ENCODE results near the gene CFB.
A peak's percentile ranks its signal among the peaks of the same experiment; 100 is the strongest.
"Not testable (repeated sequence)": the region's sequence is repeated elsewhere in the genome, so short reads cannot be mapped to it uniquely, and the experiment has no call there.

CFB gene

GRCh38 chr6:31945507-31946369, at the start of gene CFB:
CFB (plus strand) TSS chr6:31946095; CDS start chr6:31946222, 127 bp downstream.
- H3K4me3 ChIP-seq (ENCODE audit: low read depth, low read length), result no peak within 1 kb of the TSS

DNA sequence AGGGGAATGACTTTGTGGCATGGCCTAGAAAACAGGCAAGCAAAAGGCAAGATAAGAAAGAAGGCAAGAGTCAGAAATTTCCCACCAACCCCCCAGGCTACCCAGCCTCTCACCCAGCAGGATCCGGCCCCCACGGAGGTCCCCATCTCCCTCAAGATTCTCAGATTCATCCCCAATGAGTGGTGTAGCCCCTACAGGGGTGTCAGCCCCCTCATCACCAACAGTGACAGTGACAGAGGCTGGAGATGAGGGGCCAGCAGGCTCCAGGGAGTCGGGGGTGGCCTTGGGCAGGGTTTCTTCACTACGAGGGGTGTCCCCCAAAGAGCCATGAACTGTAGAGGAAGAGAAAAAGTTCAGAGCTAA, 49.4 kb upstream of the CFB start:
- H3K4me3 ChIP-seq (ENCODE audit: low read depth, low read length), result peak overlapping the region; percentile 41

- peak overlapping the region; percentile 89 for H3K4me3 ChIP-seq (ENCODE audit: low read depth, low read length)
Measured at GRCh38 chr6:31896856-31897611, 48.9 kb upstream of the CFB start.

- H3K4me3 ChIP-seq (ENCODE audit: low read depth, low read length), result peak within 1 kb of the TSS; percentile 89
Measured at GRCh38 chr6:31897612-31898382, 48.1 kb upstream of the CFB start, which contains the start of gene EHMT2. EHMT2 (minus strand) TSS chr6:31897698; CDS start chr6:31897677, 21 bp downstream.

- peak overlapping the region; percentile 89 for H3K4me3 ChIP-seq (ENCODE audit: low read depth, low read length)
Measured at GRCh38 chr6:31898383-31899011, 47.4 kb upstream of the CFB start.

GRCh38 chr6:31899215-31899614, 46.7 kb upstream of the CFB start:
- H3K4me3 ChIP-seq (ENCODE audit: low read depth, low read length), result no peak overlapping the region

GRCh38 chr6:31899882-31900722, 45.8 kb upstream of the CFB start:
- no peak overlapping the region for H3K4me3 ChIP-seq (ENCODE audit: low read depth, low read length)

- no peak overlapping the region for H3K4me3 ChIP-seq (ENCODE audit: low read depth, low read length)
Measured at GRCh38 chr6:31900917-31901414, 44.9 kb upstream of the CFB start.

- peak overlapping the region; percentile 45 for H3K4me3 ChIP-seq (ENCODE audit: low read depth, low read length)
Measured at GRCh38 chr6:31901415-31901952, 44.4 kb upstream of the CFB start.

- H3K4me3 ChIP-seq (ENCODE audit: low read depth, low read length), result peak within 1 kb of the TSS; percentile 45
Measured at GRCh38 chr6:31901953-31902643, 43.8 kb upstream of the CFB start, which contains the start of gene ZBTB12. ZBTB12 (minus strand) TSS chr6:31902086; CDS start chr6:31901305, 781 bp downstream.

DNA sequence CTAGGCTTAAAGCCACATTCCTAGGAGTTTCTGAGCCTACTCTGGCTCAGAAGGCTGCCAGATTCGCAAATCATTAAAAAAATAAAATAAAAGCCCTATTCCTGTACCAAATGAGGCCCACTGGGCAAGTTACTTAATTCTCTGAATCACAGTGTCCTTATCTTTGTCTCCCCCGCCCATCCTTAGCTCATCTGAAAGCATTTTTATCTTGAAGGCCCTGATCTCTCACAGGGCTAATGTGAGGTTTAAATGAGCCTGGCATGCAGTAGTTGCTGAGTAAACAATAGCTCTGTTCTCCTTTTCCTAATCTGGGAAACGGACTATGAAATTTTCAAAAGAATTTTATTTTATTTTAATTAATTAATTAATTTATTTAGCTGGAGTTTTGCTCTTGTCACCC, 41.9 kb upstream of the CFB start:
- H3K4me3 ChIP-seq (ENCODE audit: low read depth, low read length), result no peak overlapping the region

DNA sequence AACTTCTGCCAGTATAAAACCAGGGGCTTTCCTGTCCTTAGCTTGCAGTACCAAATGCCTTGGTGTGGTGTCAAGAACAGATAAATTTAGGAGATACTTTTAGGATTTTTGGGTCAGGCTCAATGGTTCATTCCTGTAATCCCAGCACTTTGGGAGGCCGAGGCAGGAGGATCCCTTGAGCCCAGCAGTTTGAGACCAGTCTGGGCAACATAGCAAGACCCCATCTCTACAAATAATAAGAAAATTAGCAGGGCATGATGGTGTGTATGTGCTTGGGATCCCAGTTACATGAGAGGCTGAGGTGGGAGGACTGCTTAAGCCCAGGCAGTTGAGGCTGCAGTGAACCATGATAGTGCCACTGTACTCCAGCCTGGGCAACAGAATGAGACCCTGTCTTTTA, 40.9 kb upstream of the CFB start:
- no peak overlapping the region for H3K4me3 ChIP-seq (ENCODE audit: low read depth, low read length)

DNA sequence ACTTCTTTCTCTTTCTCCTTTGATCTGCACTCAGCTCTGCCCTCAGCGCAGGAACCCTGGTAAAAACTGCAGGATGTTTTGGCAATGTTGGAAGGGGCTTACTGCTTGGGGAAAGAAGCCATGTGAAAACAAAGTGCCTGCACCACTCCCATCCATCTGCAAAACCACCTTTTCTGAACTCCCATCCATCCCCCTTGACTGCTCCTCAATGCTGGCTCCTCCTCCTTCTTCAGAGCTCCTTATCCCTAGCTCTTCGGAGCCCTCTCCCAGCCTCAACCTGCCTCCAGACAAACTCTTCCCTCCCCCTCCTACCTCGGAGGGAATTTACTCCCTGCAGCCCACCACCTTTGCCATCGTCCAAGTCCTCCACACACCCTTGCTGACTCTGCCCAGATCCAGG, 39.8 kb upstream of the CFB start:
- H3K4me3 ChIP-seq (ENCODE audit: low read depth, low read length), result no peak overlapping the region

GRCh38 chr6:31906727-31907126, 39.2 kb upstream of the CFB start:
- not testable (repeated sequence) for H3K4me3 ChIP-seq (ENCODE audit: low read depth, low read length)

DNA sequence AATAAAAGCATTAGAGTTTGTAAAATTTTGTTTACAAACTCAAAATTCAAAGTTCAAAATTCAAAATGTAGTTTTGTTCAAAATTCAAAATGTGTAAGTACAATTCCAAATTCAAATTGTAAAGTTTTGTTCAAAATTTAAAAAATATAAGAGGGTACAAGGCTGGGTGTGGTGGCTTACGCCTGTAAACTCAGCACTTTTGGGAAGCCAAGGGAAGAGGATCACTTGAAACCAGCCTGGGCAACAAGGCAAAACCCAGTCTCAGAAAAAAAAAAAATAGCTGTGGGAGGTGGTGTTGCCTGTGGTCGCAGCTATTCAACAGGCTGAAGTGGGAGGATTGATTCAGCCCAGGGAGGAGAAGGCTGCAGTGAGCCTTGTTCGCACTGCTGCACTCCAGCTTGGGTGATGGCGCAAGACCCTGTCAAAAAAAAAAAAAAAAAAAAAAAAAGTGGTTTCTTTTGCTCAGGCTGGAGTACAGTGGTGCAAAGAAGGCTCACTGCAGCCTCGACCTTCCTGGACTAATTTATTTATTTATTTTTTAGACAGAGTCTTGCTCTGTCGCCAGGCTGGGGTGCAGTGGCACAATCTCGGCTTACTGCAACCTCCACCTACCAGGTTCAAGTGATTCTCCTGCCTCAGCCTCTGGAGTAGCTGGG, 38.6 kb upstream of the CFB start:
- no peak overlapping the region for H3K4me3 ChIP-seq (ENCODE audit: low read depth, low read length)

GRCh38 chr6:31908255-31908654, 37.6 kb upstream of the CFB start:
- not testable (repeated sequence) for H3K4me3 ChIP-seq (ENCODE audit: low read depth, low read length)

DNA sequence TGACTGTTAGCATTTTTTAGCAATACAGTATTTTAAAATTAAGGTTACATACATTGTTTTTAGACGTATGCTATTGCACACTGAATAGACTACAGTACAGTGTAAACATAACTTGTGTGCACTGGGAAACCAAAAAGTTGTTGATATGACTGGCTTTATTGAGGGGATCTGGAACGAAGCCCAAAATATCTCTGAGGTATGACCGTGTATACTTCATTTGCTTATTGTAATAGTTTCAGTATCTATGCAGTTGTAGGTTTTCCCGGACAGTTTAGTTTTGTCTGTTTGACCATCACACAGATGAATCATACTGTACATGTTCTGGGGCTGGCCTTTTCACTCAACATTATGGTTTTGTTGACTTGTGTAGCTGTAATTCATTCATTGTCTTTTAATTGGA, 37.1 kb upstream of the CFB start:
- H3K4me3 ChIP-seq (ENCODE audit: low read depth, low read length), result no peak overlapping the region

DNA sequence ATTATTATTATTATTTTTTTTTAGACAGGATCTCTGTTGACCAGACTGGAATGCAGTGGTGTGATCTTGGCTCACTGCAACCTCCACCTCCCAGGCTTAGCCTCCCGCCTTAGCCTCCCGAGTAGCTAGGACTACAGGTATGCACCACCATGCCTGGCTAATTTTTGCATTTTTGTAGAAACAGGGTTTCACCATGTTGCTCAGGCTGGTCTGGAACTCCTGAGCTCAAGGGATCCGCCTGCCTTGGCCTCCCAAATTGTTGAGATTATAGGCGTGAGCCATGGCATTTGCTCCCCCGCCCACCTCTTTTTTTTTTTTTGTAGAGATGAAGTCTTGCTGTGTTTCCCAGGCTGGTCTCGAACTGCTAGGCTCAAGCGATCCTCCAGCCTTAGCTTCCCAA, 36.6 kb upstream of the CFB start:
- H3K4me3 ChIP-seq (ENCODE audit: low read depth, low read length), result not testable (repeated sequence)
